ENCODE data around the gene RAB17.

DNA sequence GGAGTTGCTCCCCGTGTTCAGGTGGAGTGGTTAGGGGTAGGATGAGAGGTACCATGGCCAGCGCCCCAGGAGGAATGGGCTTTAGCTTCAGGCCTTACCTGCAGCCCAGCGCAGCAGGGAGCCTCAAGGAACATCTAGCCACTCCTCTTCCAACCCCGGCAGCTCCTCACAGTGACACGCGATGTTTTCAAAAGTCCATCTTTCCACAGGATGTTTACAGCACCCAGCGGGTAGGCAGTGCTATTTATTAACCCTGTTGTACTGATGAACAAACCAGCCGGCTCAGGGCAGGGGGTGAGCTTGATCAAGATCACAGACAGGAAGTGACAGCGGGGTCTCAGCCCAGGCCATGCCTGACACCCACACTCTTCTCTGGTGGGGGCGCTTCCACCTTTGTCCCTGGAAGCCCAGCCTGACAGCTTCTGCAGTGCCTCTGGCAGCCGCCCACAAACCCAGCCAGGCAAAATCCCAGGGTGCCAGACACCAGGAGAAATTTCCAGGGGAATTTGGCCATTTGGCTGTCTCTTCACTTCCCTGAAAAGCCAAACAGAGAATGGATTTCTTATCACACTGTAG is 42.6 kb downstream of the RAB17 start:
- TF ChIP-seq POLR2A (IDR thresholded peaks at IDR 0.05) (no peak), CTCF (IDR thresholded peaks at IDR 0.05) (no peak)

All from uterus (tissue), 2 donors.